ENCODE results near the gene SIL1. TPM values are rescaled to one million over a fixed set of nuclear protein-coding genes. Genes with fewer than 3 reads are reported as not detected.

The SIL1 gene
- total and polyA plus RNA-seq, 9 of the 15 experiments (the other 6 are each of a cell fraction or from before 2014, with no cell fraction given) = 1.3 to 30.5 (median 18.1) TPM

DNA sequence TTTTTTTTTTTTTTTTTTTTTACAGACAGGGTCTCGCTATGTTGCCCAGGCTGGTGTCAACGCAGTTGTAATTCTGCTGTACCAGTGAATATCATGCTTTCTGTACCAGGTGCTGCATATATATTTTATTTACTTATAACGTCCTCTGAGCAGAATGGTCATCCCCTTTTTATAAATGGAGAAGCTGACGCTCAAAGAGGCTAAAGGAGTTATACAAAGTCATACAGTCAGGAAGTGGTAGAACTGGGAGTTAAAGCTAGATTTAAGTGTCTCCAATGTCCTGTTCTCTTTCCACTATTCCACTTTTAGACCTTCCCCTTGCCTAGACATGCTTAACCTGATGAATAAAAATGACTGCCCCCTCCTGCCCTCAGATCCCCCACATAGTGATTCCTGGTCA is 1.2 kb upstream of the SIL1 start (continued):
- no peak for TF ChIP-seq TBP (optimal IDR thresholded peaks at IDR 0.05; ENCODE audit: low read depth, low read length)
- TF ChIP-seq, protein P1, sequence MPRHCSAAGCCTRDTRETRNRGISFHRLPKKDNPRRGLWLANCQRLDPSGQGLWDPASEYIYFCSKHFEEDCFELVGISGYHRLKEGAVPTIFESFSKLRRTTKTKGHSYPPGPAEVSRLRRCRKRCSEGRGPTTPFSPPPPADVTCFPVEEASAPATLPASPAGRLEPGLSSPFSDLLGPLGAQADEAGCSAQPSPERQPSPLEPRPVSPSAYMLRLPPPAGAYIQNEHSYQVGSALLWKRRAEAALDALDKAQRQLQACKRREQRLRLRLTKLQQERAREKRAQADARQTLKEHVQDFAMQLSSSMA (CRISPR knock-in tag; IDR thresholded peaks at IDR 0.05) = no peak
- no peak for TF ChIP-seq ZNF12 (CRISPR knock-in tag; IDR thresholded peaks at IDR 0.05)
- no peak for TF ChIP-seq RBFOX2 (IDR thresholded peaks at IDR 0.05; ENCODE audit: low read depth, low read length)
- TF ChIP-seq, protein P2, sequence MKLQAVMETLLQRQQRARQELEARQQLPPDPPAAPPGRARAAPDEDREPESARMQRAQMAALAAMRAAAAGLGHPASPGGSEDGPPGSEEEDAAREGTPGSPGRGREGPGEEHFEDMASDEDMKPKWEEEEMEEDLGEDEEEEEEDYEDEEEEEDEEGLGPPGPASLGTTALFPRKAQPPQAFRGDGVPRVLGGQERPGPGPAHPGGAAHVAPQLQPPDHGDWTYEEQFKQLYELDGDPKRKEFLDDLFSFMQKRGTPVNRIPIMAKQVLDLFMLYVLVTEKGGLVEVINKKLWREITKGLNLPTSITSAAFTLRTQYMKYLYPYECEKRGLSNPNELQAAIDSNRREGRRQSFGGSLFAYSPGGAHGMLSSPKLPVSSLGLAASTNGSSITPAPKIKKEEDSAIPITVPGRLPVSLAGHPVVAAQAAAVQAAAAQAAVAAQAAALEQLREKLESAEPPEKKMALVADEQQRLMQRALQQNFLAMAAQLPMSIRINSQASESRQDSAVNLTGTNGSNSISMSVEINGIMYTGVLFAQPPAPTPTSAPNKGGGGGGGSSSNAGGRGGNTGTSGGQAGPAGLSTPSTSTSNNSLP (IDR thresholded peaks at IDR 0.05; ENCODE audit: borderline replicate concordance, low read depth, low read length) = no peak
- TF ChIP-seq ZNF133 (CRISPR knock-in tag; IDR thresholded peaks at IDR 0.05) = no peak
- no peak for TF ChIP-seq ZNF24 (IDR thresholded peaks at IDR 0.05)
- TF ChIP-seq, protein P3, sequence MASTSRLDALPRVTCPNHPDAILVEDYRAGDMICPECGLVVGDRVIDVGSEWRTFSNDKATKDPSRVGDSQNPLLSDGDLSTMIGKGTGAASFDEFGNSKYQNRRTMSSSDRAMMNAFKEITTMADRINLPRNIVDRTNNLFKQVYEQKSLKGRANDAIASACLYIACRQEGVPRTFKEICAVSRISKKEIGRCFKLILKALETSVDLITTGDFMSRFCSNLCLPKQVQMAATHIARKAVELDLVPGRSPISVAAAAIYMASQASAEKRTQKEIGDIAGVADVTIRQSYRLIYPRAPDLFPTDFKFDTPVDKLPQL (IDR thresholded peaks at IDR 0.05; ENCODE audit: extremely low read depth, insufficient read length) = no peak
- no peak for TF ChIP-seq ZNF263 (CRISPR knock-in tag; IDR thresholded peaks at IDR 0.05; ENCODE audit: borderline replicate concordance)
- TF ChIP-seq, protein P4, sequence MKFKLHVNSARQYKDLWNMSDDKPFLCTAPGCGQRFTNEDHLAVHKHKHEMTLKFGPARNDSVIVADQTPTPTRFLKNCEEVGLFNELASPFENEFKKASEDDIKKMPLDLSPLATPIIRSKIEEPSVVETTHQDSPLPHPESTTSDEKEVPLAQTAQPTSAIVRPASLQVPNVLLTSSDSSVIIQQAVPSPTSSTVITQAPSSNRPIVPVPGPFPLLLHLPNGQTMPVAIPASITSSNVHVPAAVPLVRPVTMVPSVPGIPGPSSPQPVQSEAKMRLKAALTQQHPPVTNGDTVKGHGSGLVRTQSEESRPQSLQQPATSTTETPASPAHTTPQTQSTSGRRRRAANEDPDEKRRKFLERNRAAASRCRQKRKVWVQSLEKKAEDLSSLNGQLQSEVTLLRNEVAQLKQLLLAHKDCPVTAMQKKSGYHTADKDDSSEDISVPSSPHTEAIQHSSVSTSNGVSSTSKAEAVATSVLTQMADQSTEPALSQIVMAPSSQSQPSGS (CRISPR knock-in tag; IDR thresholded peaks at IDR 0.05) = no peak
- no peak for TF ChIP-seq CBX5 (IDR thresholded peaks at IDR 0.05; ENCODE audit: borderline replicate concordance, low read depth)
- no peak for TF ChIP-seq ZKSCAN1 (IDR thresholded peaks at IDR 0.05; ENCODE audit: low read depth, low read length)
